Panc1 (cell line): ENCODE results near the gene ARPC5L. TPM values are rescaled to one million over a fixed set of nuclear protein-coding genes. Genes with fewer than 3 reads are reported as not detected.

Experiments used
- ATAC-seq: fragments of 200-7000 bp; cut with Tn5 transposase; 2 replicates; pipeline ENCODE4 v1.9.1; 2020; ENCODE audit warnings: mild to moderate bottlenecking, moderate library complexity
- BruUV-seq: library from RNA; stranded (reverse); fragments of 400-500 nt; replicated peaks from 2 replicates; lab custom pipeline; 2021; lab: Mats Ljungman, UMichigan
- CTCF ChIA-PET: fragments of 300-600 bp; sonication (Branson Sonifier 250); formaldehyde crosslinking; loops from one replicate; lab custom pipeline; 2022; ENCODE audit warnings: antibody characterized with exemption; lab: Charles Lee
- POLR2A ChIA-PET: fragments of 300-600 bp; sonication (Branson Sonifier 250); formaldehyde crosslinking; loops from one replicate; lab custom pipeline; 2022; ENCODE audit warnings: antibody characterized with exemption; lab: Charles Lee
- DNase-seq: peaks from one replicate; pipeline ENCODE4 v3.0.0-alpha.2; 2010; ENCODE audit warnings: low read depth, low spot score
- H3K27ac ChIP-seq: 2 replicates; pipeline ENCODE4 v1.5.1; 2011; ENCODE audit warnings: mild to moderate bottlenecking, low read length, inconsistent platforms
- H3K27me3 ChIP-seq: fragments of 200-500 bp; sonication (Bioruptor generic); 2 replicates; pipeline ENCODE4 v1.6.0; 2014; ENCODE audit warnings: low read length, inconsistent platforms; ENCODE audit not compliant: control insufficient read depth, insufficient read depth
- H3K36me3 ChIP-seq: fragments of 200-500 bp; sonication (Bioruptor generic); 2 replicates; pipeline ENCODE4 v1.5.1; 2014; ENCODE audit warnings: inconsistent platforms, mild to moderate bottlenecking, low read length, moderate library complexity; ENCODE audit not compliant: control insufficient read depth, insufficient read depth
- H3K4me1 ChIP-seq: 2 replicates; pipeline ENCODE4 v1.5.1; 2011; ENCODE audit warnings: inconsistent platforms, mild to moderate bottlenecking, low read length, moderate library complexity; ENCODE audit not compliant: control insufficient read depth, insufficient read depth
- H3K4me3 ChIP-seq, 2 experiments: 2 replicates each; pipeline ENCODE4 v1.5.1; 2011 to 2012; ENCODE audit warnings: low read depth in 2 of 2, low read length in 2 of 2, mild to moderate bottlenecking in 2 of 2, inconsistent platforms in 1 of 2, moderate library complexity in 1 of 2
- H3K9me3 ChIP-seq: fragments of 200-500 bp; sonication (Bioruptor generic); 2 replicates; pipeline ENCODE4 v1.5.1; 2014; ENCODE audit warnings: low read depth, mild to moderate bottlenecking, inconsistent platforms, low read length, moderate library complexity; ENCODE audit not compliant: control insufficient read depth, insufficient read depth
- POLR2AphosphoS5 ChIP-seq: IDR thresholded peaks from 2 replicates; pipeline ENCODE4 v1.6.1; 2012; ENCODE audit warnings: mild to moderate bottlenecking, low read depth, low read length, moderate library complexity
- SIN3A ChIP-seq: IDR thresholded peaks from 2 replicates; pipeline ENCODE4 v1.6.1; 2012; ENCODE audit warnings: low read depth, mild to moderate bottlenecking, low read length, moderate library complexity, borderline replicate concordance; ENCODE audit not compliant: insufficient read depth
- TCF7L2 ChIP-seq: IDR thresholded peaks from 2 replicates; pipeline ENCODE4 v1.6.1; 2011; ENCODE audit warnings: mild to moderate bottlenecking, low read depth, low read length, inconsistent platforms
- in situ Hi-C: cut with HindIII; loops from 2 replicates; pipeline ENCODE4 v1.10.0; 2016; ENCODE audit warnings: low sequenced_read_pairs, low pct_unique_long_range_greater_than_20kb
- intact Hi-C: fragments of 100-400 bp; cut with micrococcal nuclease; formaldehyde crosslinking; loops from one replicate; pipeline ENCODE4 v1.10.0; 2022; ENCODE audit not compliant: unreplicated experiment
- total RNA-seq: library from RNA; stranded (reverse); gene quantifications from one replicate; pipeline ENCODE4 v1.2.1, GENCODE V29; 2021; ENCODE audit not compliant: unreplicated experiment
- TF ChIP-seq, protein P1 (sequence below): fragments of 450-650 bp; IDR thresholded peaks from 2 replicates; pipeline ENCODE4 v1.5.1; 2017; ENCODE audit warnings: mild to moderate bottlenecking
- TF ChIP-seq, protein P2 (sequence below), 2 experiments: IDR thresholded peaks; 2 replicates each; pipeline ENCODE4 v1.6.1; 2011 to 2012; ENCODE audit warnings: low read depth in 2 of 2, control low read depth in 1 of 2, low read length in 1 of 2, mild to moderate bottlenecking in 1 of 2, moderate library complexity in 1 of 2; ENCODE audit not compliant: insufficient read depth in 1 of 2

The ARPC5L gene
- total RNA-seq, 1 experiment from 2014 or later: 39.6 TPM

DNA sequence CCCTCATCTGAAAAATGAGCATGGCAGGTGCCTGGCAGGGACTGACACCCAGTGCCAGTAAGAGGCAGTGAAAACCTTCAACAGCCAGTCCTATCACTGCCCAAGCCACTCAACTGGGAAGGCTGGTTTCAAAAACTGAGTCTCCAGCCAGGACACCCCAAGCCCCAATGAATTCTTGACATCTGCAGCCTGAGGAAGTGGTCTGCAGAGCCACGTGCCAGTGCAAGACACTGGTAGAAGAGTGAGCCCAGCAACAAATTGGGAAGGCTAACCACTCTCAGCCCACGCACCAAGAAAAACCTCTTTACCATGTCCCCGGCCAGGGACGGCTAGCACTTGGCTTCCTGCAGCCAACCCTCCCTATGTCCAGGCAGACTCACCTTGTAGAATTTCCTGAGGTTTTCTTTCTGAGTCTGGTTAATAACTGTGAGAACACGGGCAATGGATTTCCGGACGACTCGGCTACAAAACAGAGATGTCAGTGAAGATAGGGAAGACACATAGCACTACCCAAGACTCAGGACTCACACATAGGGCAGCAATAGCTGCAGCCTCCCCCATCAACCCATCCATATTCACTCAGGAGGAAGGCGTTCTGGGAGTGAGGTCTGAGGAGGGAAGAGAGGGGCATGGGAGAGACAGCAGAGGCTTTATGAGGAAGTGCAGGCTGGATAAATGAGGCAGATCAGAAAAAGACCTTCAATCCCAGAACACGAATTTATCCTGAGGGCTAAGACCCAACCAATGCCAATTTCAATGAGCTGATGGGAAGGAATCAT is 1.9 kb upstream of the ARPC5L start:
- Histone ChIP-seq H3K27ac (peak overlapping the region; percentile 90), H3K4me3 (peak overlapping the region; percentile 79 to 90), H3K4me1 (peaks cover 30% of the 10 kb centered on the region), H3K36me3 (peaks cover 6% of the 10 kb centered on the region), H3K9me3 (no peaks in the 10 kb centered on the region), H3K27me3 (no peaks in the 10 kb centered on the region)
- TF ChIP-seq, protein P1, sequence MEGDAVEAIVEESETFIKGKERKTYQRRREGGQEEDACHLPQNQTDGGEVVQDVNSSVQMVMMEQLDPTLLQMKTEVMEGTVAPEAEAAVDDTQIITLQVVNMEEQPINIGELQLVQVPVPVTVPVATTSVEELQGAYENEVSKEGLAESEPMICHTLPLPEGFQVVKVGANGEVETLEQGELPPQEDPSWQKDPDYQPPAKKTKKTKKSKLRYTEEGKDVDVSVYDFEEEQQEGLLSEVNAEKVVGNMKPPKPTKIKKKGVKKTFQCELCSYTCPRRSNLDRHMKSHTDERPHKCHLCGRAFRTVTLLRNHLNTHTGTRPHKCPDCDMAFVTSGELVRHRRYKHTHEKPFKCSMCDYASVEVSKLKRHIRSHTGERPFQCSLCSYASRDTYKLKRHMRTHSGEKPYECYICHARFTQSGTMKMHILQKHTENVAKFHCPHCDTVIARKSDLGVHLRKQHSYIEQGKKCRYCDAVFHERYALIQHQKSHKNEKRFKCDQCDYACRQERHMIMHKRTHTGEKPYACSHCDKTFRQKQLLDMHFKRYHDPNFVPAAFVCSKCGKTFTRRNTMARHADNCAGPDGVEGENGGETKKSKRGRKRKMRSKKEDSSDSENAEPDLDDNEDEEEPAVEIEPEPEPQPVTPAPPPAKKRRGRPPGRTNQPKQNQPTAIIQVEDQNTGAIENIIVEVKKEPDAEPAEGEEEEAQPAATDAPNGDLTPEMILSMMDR: no peak
- no peak for TF ChIP-seq TCF7L2
- TF ChIP-seq SIN3A: no peak
- TF ChIP-seq, protein P2, sequence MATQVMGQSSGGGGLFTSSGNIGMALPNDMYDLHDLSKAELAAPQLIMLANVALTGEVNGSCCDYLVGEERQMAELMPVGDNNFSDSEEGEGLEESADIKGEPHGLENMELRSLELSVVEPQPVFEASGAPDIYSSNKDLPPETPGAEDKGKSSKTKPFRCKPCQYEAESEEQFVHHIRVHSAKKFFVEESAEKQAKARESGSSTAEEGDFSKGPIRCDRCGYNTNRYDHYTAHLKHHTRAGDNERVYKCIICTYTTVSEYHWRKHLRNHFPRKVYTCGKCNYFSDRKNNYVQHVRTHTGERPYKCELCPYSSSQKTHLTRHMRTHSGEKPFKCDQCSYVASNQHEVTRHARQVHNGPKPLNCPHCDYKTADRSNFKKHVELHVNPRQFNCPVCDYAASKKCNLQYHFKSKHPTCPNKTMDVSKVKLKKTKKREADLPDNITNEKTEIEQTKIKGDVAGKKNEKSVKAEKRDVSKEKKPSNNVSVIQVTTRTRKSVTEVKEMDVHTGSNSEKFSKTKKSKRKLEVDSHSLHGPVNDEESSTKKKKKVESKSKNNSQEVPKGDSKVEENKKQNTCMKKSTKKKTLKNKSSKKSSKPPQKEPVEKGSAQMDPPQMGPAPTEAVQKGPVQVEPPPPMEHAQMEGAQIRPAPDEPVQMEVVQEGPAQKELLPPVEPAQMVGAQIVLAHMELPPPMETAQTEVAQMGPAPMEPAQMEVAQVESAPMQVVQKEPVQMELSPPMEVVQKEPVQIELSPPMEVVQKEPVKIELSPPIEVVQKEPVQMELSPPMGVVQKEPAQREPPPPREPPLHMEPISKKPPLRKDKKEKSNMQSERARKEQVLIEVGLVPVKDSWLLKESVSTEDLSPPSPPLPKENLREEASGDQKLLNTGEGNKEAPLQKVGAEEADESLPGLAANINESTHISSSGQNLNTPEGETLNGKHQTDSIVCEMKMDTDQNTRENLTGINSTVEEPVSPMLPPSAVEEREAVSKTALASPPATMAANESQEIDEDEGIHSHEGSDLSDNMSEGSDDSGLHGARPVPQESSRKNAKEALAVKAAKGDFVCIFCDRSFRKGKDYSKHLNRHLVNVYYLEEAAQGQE (IDR thresholded peaks at IDR 0.05; ENCODE audit: insufficient read depth in 1 of 2, low read depth in 2 of 2, low read length in 1 of 2): no peak
- no peak for TF ChIP-seq POLR2AphosphoS5
- in situ Hi-C loops: no loop called here
- CTCF ChIA-PET: interaction anchor here (1.7 kb wide), 1 partner anchor 86 kb away, joined by 4 read pairs; no protein-coding TSS in a partner anchor
- no peak for ATAC-seq
- DNase-seq: no peak
- POLR2A ChIA-PET: no interaction called here
- no TSS peak for BruUV-seq
- intact Hi-C loops: no loop called here

DNA sequence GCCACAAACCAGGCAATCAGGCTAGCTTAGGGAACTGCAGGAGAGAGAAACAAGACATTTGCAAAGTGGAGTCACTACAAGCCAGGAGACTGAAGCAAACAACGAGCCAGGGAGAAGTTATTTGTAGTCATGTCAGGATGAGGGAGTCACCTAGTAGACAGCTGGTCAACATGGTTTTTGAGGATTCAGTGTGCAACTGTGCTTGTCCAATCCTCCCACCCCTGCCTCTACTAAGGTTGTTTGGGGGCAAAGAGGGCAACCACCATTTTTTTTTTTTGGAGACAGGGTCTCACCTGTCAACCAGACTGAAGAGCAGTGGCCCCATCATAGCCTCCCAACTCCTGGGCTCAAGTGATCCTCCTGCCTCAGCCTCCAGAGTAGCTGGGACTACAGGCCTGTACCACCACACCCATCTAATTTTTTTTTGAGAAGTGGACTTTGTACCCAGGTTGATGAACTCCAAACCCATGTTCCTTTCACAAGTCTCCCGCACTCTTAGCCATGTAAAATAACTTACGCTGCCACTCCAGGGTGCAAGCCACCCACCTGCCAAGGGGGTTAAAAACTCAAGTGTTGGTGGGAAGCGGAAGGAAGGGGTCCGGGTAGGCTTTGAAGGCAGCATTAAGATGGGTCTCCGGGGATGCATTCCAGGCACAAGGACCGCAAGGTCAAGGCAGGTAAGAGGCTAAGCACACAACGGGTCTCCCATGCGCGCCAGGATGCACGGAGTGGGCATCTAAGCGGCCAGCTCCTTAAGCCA is 1.2 kb upstream of the ARPC5L start:
- in situ Hi-C loops: no loop called here
- Histone ChIP-seq H3K27ac (peak overlapping the region; percentile 90), H3K4me1 (peaks cover 30% of the 10 kb centered on the region), H3K9me3 (no peaks in the 10 kb centered on the region), H3K4me3 (peak overlapping the region; percentile 79 to 90), H3K27me3 (no peaks in the 10 kb centered on the region), H3K36me3 (peaks cover 6% of the 10 kb centered on the region)
- intact Hi-C loops: no loop called here
- DNase-seq (no peak), ATAC-seq (no peak)
- ChIA-PET CTCF (interaction anchor here (0.7 to 1.7 kb wide), 2 partner anchors 22 to 86 kb away, joined by 3 to 4 read pairs; no protein-coding TSS in a partner anchor), POLR2A (no interaction called here)
- BruUV-seq: TSS peak; percentile 74
- TF ChIP-seq, protein P2 (IDR thresholded peaks at IDR 0.05; ENCODE audit: insufficient read depth in 1 of 2, low read depth in 2 of 2, low read length in 1 of 2): no peak
- TF ChIP-seq POLR2AphosphoS5 (peak; percentile 19; the same call in 1 of the 2 replicates), SIN3A (no peak)
- TF ChIP-seq, protein P1: no peak
